Fibroblast of mammary gland (primary cell): ENCODE results near the gene ADCY1.

ENCODE experiments used
- DNase-seq: peaks from one replicate; pipeline ENCODE4 v3.0.0-alpha.2; 2010; ENCODE audit warnings: low read depth
- H3K4me3 ChIP-seq: 2 replicates; pipeline ENCODE4 v1.5.1; 2011; ENCODE audit warnings: low read depth, mild to moderate bottlenecking, low read length, moderate library complexity; ENCODE audit not compliant: control insufficient read depth
- CTCF ChIP-seq: conservative IDR thresholded peaks from 2 replicates; pipeline ENCODE4 v1.5.1; 2011; ENCODE audit warnings: low read depth, low read length, inconsistent platforms; ENCODE audit not compliant: control insufficient read depth, insufficient read depth

Gene ADCY1

GRCh38 chr7:45597286-45597984 lies 23.3 kb downstream of the ADCY1 start:
- no peak for DNase-seq
- H3K4me3 ChIP-seq = no peak overlapping the region
- no peak for TF ChIP-seq CTCF

- no peak for DNase-seq
- H3K4me3 ChIP-seq = no peak overlapping the region
- no peak for TF ChIP-seq CTCF
Observed at GRCh38 chr7:45598886-45599520, 24.8 kb downstream of the ADCY1 start.

GRCh38 chr7:45599851-45600706 lies 25.9 kb downstream of the ADCY1 start:
- DNase-seq = no peak
- H3K4me3 ChIP-seq = no peak overlapping the region
- TF ChIP-seq CTCF = no peak

- no peak for DNase-seq
Observed at GRCh38 chr7:45601094-45601493, 26.9 kb downstream of the ADCY1 start.

GRCh38 chr7:45601816-45602540 lies 27.8 kb downstream of the ADCY1 start:
- DNase-seq = no peak
- no peak overlapping the region for H3K4me3 ChIP-seq
- TF ChIP-seq CTCF = no peak

More at GRCh38 chr7:45601094-45601493, 26.9 kb downstream of the ADCY1 start:
- TF ChIP-seq CTCF = no peak
- H3K4me3 ChIP-seq = no peak overlapping the region

- H3K4me3 ChIP-seq = no peak overlapping the region
- no peak for TF ChIP-seq CTCF
- DNase-seq = no peak
Observed at GRCh38 chr7:45606050-45606449, 31.9 kb downstream of the ADCY1 start.
